GM10847 (cell line): ENCODE results near the gene KLF13.

Experiments
- POLR2A ChIP-seq: IDR thresholded peaks from 2 replicates; pipeline ENCODE4 v1.6.1; 2011; ENCODE audit not compliant: insufficient read length; ENCODE audit errors: extremely low read depth

Gene KLF13

GRCh38 chr15:31296219-31296645 is 30.4 kb upstream of the KLF13 start:
- TF ChIP-seq POLR2A, result no peak

DNA sequence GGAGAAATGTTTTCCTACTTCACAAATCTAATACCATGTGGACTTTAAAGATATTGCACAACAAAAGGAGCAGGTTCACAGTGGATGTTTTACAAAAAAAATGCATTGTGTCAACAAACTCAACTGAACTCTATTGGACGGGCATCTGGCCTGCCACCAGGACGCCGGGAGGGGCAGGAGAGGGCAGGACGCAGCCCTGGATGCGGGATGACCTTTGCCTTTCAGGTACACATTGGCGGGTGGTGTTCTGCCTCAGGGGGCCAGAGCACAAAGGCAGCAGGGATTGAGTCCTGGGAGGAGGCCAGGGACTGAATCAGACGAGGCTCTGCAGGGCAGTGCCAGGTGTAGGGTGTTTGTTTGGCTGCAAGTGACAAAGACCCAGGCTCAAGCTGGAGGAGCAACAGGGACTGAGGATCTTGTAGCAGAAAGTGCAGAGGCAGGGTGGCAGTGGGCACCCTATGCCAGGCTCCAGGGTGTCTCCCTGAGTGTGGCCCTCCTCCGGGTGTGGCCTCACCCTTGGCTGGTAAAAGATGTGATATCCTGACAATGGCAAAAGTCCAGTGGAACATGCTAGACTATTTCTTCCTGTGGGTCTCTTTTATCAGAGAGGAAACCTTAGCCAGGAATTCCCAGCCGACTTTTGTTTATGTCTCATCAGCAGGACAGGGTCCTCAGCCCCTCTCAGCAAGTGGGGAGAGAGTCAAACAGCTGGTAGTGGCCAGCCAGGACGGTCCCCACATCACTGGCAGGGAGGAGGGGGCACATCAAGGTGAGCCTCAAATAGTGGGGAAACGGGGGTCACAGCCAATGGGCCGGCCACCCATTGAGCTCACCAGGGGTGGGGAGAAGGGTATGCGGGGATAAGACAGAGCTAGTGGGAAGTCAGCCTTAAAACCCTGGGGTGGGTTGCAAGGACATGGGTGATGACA is 29.7 kb upstream of the KLF13 start:
- TF ChIP-seq POLR2A, result no peak

DNA sequence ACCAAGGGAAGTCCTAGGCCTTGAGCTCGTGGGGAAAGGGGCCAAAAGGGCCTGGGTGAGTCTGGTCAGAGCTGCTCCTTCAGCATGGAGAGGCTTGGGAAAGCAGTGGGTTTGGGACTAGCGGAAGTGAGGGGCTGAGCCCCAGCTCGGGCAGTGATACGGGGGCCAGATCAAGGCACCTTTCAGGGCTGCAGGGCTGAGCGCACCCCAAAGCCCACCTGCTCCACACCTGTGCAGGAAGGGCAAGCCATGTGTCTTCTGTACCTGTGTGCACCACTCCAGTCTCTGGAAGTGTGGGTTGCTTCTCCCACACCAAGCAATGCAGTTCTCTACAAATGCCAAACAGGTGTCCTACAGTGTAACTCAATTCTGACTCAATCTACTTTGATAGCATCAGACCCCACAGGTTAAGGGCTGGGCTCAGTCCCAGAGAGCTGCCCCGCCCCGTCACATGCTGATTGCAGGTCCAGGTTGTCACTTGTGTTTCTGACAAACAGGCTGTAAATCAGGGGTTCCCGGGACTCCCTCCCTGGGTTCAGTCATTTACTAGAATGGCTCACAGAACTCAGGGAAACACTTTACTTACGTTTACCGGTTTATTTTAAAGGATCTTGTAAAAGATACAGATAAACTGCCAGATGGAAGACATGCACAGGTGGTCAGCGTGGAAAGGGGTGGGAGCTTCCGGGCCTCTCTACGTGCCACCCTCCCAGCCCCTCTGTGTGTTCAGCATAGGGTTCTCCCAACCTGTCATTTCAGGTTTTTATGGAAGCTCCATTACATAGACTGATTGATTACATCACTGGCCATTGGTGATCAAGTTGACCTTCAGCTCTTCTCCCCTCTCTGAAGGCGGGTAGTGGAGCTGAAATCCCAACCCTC is 28.8 kb upstream of the KLF13 start:
- TF ChIP-seq POLR2A, result no peak

- TF ChIP-seq POLR2A, result no peak
These were observed 27.9 kb upstream of the KLF13 start for GRCh38 chr15:31298707-31299172.

- no peak for TF ChIP-seq POLR2A
These were observed 26.4 kb upstream of the KLF13 start for GRCh38 chr15:31300208-31300661.

DNA sequence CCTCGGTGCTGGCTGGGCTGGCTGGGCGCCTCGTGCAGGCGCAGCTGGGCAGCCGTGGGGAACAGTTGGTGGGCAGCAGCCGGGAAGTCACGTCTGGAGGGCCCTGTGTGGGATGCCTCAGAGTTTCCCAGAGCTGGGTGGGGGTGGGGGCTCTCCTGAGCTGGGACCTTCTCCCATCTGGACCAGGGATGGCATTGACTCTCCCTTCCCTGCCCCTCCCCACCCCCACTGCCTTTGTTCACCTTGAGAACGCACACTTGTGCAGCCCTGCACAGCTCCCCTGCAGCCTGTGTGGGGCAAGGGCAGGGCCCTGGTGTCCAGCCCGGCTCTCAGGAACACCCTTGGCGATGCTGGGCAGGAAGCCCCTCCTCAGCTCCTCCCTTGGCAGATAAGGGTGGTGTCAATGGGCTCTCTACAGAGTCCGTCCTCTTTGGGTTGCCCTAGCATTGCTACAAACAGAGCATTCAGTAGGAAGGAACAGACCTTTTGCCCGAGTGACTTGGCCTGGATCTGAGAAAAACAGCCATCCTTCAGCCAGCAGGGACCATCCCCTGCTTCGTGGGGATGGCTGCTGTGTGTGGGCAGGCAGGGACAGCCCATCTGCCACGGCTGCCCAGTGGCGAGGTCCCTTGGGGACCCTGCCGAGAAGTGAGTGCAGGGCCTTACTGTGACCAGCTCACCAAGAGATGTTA is 25.5 kb upstream of the KLF13 start:
- TF ChIP-seq POLR2A, result no peak

DNA sequence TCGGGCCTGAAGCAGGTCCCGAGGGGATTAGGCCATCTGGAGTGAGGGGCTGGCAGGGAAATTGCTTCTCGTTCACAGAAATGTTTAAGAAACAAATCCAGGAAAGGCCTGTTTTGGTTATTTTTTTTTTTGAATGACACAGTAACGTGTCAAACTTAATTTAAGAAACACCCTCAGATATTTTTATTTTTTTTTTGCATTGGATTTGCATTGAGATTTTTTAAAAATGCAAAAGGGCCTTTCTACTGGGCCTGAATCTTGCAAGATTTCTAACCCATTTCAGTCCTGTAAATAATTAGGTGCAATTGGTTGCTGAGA is 25.0 kb upstream of the KLF13 start:
- TF ChIP-seq POLR2A, result no peak

DNA sequence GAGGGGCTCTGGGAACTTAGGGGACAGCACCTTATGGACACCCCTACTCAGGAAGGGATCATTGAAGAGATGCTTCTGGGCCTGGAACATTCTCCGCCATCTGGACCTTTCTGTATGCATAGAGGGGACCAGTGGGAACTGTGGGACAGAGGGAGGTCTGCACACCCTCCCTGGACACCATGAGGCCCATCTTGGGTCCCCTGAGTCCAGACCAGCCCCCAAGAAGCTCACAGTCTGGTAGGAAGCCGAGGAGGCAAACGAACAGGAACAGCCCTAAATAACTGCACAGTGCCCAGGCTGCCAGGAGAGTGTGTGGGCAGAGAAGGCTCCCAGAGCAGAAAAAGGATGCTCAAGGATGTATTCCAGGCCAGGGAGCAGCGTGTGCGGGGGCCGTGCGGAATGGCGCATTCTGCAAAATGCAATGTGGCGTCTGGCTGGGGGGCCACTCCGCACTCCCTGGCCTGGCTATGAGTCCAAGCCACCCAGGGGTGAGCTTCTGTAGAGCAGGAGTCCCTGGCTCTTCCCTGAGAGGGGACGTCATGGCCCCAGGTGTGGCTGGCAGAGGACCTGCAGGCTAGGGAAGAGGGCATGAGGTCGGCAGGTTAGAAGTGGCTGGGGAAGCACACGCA is 24.5 kb upstream of the KLF13 start:
- no peak for TF ChIP-seq POLR2A

DNA sequence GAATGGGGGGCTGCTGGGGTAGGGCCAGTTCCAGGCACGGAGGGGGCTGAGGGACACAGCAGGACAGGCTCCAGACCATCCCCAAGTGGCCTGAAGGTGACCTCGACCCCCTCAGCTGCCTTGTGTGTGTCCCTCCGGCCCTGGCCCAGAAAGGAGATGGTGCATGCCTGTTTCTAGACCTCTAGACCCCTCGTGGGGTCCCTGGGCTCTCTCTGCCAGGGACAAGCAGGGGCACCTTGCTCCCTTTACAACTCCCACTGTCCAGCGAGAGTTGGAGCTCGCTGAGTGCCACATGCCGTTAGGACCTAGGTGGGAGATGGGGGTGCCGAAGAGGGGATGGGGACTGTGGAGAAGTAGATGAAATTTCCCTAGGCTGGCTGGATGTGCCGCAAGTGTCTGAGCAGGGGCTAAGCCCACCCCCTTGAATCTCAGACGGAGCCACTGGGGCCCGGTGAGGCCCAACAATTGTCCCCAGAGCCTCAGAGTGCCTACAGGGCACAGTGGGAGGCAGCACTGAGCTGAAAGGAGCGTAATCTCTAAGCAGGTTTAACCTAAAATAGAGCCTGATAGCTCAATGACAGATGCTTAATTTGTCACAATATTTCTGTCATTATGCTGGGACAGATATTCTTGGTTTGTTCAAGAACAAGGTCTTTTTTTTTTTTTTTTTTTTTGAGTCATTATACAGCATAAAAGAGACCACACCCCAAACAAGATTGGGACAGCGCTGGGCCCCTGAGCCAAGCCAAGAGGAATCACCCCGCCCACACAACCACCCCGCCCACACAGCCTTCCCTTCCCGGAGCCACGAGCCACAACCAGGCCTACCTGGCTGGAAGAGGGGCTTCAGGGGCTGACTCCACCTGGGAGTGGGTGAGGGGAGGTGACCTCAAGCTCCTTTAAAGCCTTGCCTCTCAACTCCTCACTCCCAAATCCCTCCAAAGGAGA is 23.6 kb upstream of the KLF13 start:
- no peak for TF ChIP-seq POLR2A

GRCh38 chr15:31303726-31304648 is 22.6 kb upstream of the KLF13 start:
- TF ChIP-seq POLR2A, result no peak

GRCh38 chr15:31304751-31305365 is 21.8 kb upstream of the KLF13 start:
- no peak for TF ChIP-seq POLR2A

DNA sequence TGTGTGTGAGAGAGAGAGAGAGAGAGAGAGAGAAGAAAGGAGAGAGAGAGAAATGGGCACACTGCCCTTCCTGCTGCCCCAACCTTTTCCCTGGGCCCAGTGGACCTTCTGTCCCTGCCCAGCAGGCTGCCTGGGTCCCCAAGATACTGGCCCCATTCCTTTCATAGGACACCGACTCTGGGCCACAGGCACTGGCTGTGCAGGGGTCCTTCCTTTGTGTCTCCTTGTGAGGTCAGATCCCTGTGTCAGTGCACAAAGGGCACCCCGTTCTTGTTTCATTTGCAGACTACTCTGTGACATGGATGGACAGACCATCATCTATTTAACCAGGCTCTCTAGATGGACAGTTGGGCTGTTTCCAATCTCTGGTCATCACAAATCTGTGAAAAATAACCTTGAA is 21.3 kb upstream of the KLF13 start:
- TF ChIP-seq POLR2A, result no peak
